Parathyroid adenoma (tissue), 2 donors: ENCODE results near the gene CACNA1C.

Experiments
- H2AFZ ChIP-seq: fragments of 300-600 bp; sonication (generic); one replicate; pipeline ENCODE4 v1.7.0; 2017; ENCODE audit warnings: antibody characterized with exemption, mild to moderate bottlenecking
- H3K27ac ChIP-seq: fragments of 300-600 bp; sonication (generic); one replicate; pipeline ENCODE4 v1.7.0; 2017
- H3K27me3 ChIP-seq: fragments of 300-600 bp; sonication (generic); one replicate; pipeline ENCODE4 v1.7.0; 2017; ENCODE audit warnings: low read length; ENCODE audit not compliant: control insufficient read depth, insufficient read depth
- H3K36me3 ChIP-seq: fragments of 300-600 bp; sonication (generic); one replicate; pipeline ENCODE4 v1.7.0; 2017; ENCODE audit warnings: low read length; ENCODE audit not compliant: control insufficient read depth, insufficient read depth
- H3K4me1 ChIP-seq: fragments of 300-600 bp; sonication (generic); one replicate; pipeline ENCODE4 v1.7.0; 2017; ENCODE audit warnings: control low read depth
- H3K4me2 ChIP-seq: fragments of 300-600 bp; sonication (generic); one replicate; pipeline ENCODE4 v1.7.0; 2017; ENCODE audit warnings: low read length
- H3K4me3 ChIP-seq: fragments of 300-600 bp; sonication (generic); one replicate; pipeline ENCODE4 v1.7.0; 2017; ENCODE audit warnings: low read depth, low read length
- H3K79me2 ChIP-seq: fragments of 300-600 bp; sonication (generic); one replicate; pipeline ENCODE4 v1.7.0; 2017; ENCODE audit warnings: control low read depth
- H3K9ac ChIP-seq: fragments of 300-600 bp; sonication (generic); one replicate; pipeline ENCODE4 v1.7.0; 2017; ENCODE audit warnings: mild to moderate bottlenecking
- H3K9me3 ChIP-seq: fragments of 300-600 bp; sonication (generic); one replicate; pipeline ENCODE4 v1.7.0; 2017; ENCODE audit warnings: low read length; ENCODE audit not compliant: control insufficient read depth
- TF ChIP-seq, protein P1 (sequence below): fragments of 300-600 bp; sonication (generic); IDR thresholded peaks from one replicate; pipeline ENCODE4 v1.7.0; 2017; ENCODE audit warnings: antibody characterized with exemption, mild to moderate bottlenecking
- donor health status: primary hyperparathyroidism.

The CACNA1C gene

DNA sequence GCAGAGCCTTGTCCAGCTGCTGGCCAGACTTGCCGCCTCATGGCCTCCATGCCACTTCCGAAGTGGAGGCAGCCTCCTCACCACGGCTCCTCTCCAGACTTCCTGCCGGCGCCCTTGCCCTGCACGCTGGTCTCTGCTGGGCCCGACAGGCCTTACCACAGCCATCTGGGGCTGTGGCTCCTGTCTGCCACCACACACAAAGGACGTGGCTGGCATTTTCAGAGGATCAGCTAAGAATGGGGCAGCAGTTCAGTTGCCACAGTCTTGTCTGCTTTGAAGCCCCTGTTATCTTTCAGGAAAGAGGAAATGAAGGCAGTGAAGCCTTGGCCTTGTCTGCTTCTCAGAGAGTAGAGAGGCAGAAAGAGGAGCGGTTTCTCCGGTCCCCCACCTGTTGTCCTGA, 564.0 kb downstream of the CACNA1C start:
- H3K4me1 ChIP-seq = no peaks in the 10 kb centered on the region
- H3K4me3 ChIP-seq = no peak overlapping the region
- no peaks in the 10 kb centered on the region for H3K36me3 ChIP-seq
- TF ChIP-seq, protein P1, sequence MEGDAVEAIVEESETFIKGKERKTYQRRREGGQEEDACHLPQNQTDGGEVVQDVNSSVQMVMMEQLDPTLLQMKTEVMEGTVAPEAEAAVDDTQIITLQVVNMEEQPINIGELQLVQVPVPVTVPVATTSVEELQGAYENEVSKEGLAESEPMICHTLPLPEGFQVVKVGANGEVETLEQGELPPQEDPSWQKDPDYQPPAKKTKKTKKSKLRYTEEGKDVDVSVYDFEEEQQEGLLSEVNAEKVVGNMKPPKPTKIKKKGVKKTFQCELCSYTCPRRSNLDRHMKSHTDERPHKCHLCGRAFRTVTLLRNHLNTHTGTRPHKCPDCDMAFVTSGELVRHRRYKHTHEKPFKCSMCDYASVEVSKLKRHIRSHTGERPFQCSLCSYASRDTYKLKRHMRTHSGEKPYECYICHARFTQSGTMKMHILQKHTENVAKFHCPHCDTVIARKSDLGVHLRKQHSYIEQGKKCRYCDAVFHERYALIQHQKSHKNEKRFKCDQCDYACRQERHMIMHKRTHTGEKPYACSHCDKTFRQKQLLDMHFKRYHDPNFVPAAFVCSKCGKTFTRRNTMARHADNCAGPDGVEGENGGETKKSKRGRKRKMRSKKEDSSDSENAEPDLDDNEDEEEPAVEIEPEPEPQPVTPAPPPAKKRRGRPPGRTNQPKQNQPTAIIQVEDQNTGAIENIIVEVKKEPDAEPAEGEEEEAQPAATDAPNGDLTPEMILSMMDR = no peak
- no peaks in the 10 kb centered on the region for H3K9me3 ChIP-seq
- H3K27me3 ChIP-seq = no peaks in the 10 kb centered on the region
- H3K4me2 ChIP-seq = no peak overlapping the region
- no peaks in the 10 kb centered on the region for H3K79me2 ChIP-seq
- no peak overlapping the region for H2AFZ ChIP-seq
- H3K9ac ChIP-seq = no peak overlapping the region
- no peak overlapping the region for H3K27ac ChIP-seq

DNA sequence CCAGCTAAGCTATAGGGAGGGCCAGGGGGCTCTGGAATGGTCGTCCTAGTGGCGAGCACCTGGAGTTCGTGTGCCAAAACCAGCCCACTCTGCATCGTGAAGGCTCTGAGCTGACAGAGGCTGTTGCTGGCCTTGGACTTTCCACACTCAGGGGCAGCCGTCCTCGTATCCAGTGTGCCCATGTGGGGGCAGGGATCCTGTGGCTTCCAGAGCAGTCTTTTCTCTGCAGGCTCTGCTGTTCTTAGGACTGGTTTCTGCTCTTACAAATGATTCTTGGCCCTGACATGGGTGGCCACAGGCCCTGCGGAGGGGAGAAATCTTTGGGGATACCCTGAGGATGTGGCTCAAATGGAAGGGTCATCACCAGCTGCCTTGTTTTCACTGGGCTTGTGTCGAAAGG, 564.6 kb downstream of the CACNA1C start:
- Histone ChIP-seq H3K9ac (no peak overlapping the region), H3K36me3 (no peaks in the 10 kb centered on the region), H3K79me2 (no peaks in the 10 kb centered on the region), H3K27me3 (no peaks in the 10 kb centered on the region), H3K4me3 (no peak overlapping the region), H3K27ac (no peak overlapping the region), H3K9me3 (no peaks in the 10 kb centered on the region), H3K4me2 (no peak overlapping the region), H3K4me1 (no peaks in the 10 kb centered on the region), H2AFZ (no peak overlapping the region)
- TF ChIP-seq, protein P1 = no peak

DNA sequence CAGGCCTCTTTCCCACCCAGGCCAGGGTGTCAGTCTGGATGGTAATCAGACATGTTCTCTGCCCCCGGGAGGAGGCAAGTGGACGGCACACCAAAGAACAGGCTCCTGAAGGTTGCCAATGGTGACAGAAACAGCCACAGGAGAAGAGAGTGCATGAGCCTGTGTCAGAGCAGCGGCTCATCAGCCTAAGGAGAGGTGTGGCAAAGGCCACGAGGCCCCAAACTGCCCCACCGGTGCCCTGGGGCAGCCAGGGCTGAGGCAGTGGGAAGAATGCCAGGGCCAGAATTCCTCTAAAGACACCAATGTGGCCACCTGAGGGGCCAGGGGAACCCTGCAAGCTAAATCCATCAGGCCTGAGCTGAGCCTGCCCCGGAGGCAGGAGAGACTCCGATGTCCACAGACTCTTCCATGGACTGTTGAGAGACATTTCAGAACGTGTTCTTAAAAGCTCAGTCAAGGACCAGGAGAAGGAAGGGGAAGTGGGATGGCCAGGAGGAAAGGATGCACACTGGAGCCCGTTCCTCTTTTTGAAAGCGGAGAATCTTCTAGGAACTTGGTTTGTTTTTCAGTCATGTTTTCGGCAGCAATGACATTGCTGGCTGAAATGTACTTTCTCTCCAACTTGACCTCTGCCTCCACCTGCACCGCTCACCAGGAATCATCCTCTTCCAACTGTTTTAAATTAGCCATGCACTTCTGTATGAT, 565.7 kb downstream of the CACNA1C start:
- H3K9me3 ChIP-seq = no peaks in the 10 kb centered on the region
- no peak overlapping the region for H2AFZ ChIP-seq
- H3K4me3 ChIP-seq = no peak overlapping the region
- H3K9ac ChIP-seq = no peak overlapping the region
- TF ChIP-seq, protein P1 = no peak
- no peaks in the 10 kb centered on the region for H3K36me3 ChIP-seq
- H3K4me1 ChIP-seq = no peaks in the 10 kb centered on the region
- no peak overlapping the region for H3K4me2 ChIP-seq
- no peaks in the 10 kb centered on the region for H3K79me2 ChIP-seq
- H3K27me3 ChIP-seq = no peaks in the 10 kb centered on the region
- no peak overlapping the region for H3K27ac ChIP-seq

DNA sequence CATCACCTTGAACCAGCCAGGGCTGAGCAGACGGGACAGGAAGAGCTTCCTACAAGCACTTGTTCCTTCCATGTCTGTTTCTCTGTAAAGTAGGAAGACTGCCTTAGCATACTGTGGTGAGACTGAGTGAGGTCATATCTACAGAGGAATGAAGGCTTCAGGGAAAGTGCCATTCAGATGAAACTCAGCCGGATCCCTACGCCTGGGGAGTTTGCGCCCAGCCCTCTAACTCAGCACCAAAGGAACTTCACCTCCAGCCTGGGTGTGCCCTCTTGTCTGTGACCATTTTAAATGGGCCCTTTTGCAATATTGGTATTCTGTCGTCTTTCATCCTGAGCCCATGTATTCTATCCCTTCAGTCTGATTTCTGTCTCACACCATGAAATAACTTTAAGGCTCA, 566.3 kb downstream of the CACNA1C start:
- Histone ChIP-seq H3K4me3 (no peak overlapping the region), H2AFZ (no peak overlapping the region), H3K79me2 (no peaks in the 10 kb centered on the region), H3K4me1 (no peaks in the 10 kb centered on the region), H3K4me2 (no peak overlapping the region), H3K9me3 (no peaks in the 10 kb centered on the region), H3K36me3 (no peaks in the 10 kb centered on the region), H3K27ac (no peak overlapping the region), H3K9ac (no peak overlapping the region), H3K27me3 (no peaks in the 10 kb centered on the region)
- TF ChIP-seq, protein P1 = no peak

DNA sequence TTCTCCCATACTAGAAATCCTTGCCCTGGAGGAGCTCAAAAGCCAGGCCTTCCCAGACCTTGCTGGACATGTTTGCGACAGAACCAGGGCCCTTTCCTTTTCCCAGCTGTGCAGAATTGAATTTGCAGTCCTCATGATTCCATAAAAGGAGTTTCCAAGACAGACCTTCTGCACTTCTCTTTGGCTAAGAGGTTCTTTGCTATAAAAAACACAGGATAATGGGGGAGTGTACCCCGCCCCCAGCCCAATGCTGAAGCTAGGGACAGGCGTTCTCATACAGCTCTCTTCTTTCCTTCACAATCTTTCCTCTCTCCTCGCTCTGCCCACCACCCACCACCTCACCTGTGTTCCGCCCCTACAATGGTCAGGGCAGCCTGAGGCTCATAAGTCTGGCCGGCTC, 569.7 kb downstream of the CACNA1C start:
- no peaks in the 10 kb centered on the region for H3K36me3 ChIP-seq
- no peak overlapping the region for H3K4me2 ChIP-seq

More for the DNA sequence above, 569.7 kb downstream of the CACNA1C start:
- no peak overlapping the region for H2AFZ ChIP-seq
- H3K4me1 ChIP-seq = no peaks in the 10 kb centered on the region
- TF ChIP-seq, protein P1 = no peak
- no peak overlapping the region for H3K9ac ChIP-seq
- no peaks in the 10 kb centered on the region for H3K27me3 ChIP-seq
- H3K4me3 ChIP-seq = no peak overlapping the region
- no peaks in the 10 kb centered on the region for H3K9me3 ChIP-seq
- no peaks in the 10 kb centered on the region for H3K79me2 ChIP-seq
- H3K27ac ChIP-seq = no peak overlapping the region
